HCT116 (cell line): Measurements from ENCODE around the gene DRAP1. TPM values are rescaled to one million over a fixed set of nuclear protein-coding genes. Genes with fewer than 3 reads are reported as not detected.

Experiments used
- ATAC-seq: fragments of 200-7000 bp; cut with Tn5 transposase; 2 replicates; pipeline ENCODE4 v1.9.1; 2020; ENCODE audit warnings: mild to moderate bottlenecking, moderate library complexity
- BruUV-seq: library from RNA; stranded (reverse); fragments of 400-500 nt; replicated peaks from 2 replicates; lab custom pipeline; 2021; lab: Mats Ljungman, UMichigan
- CTCF ChIA-PET: fragments of 300-600 bp; sonication (Branson Sonifier 250); formaldehyde crosslinking; loops from one replicate; lab custom pipeline; 2021; ENCODE audit warnings: antibody characterized with exemption; lab: Charles Lee
- POLR2A ChIA-PET: fragments of 300-600, 350-600 bp; sonication (Branson Sonifier 250); formaldehyde crosslinking; loops from one replicate; lab custom pipeline; 2021; ENCODE audit warnings: antibody characterized with exemption; lab: Charles Lee
- RAD21 ChIA-PET, 2 experiments: fragments of 300-600 bp; sonication (Branson Sonifier 250); formaldehyde crosslinking; loops; one replicate each; lab custom pipeline; 2023; ENCODE audit warnings: low total read pairs in 2 of 2; ENCODE audit not compliant: uncharacterized antibody in 2 of 2, unreplicated experiment in 2 of 2, low non-redundant PET in 1 of 2; lab: Charles Lee
- DNase-seq: peaks from one replicate; pipeline ENCODE4 v3.0.0-alpha.2; 2010; ENCODE audit warnings: low read depth, low spot score
- H2AFZ ChIP-seq: fragments of 200-600 bp; shearing (Covaris generic), sonication (generic); 2 replicates; pipeline ENCODE4 v1.6.1; 2017; ENCODE audit warnings: low read depth, mixed run types, mixed read lengths, antibody characterized with exemption, low read length; ENCODE audit not compliant: poor library complexity, severe bottlenecking
- H3K27ac ChIP-seq: 2 replicates; pipeline ENCODE4 v1.5.1; 2012; ENCODE audit warnings: low read depth, low read length
- H3K27me3 ChIP-seq: fragments of 200-600 bp; sonication (generic); 2 replicates; pipeline ENCODE4 v1.6.1; 2016; ENCODE audit warnings: mixed run types, low read length, mixed read lengths; ENCODE audit not compliant: insufficient read depth
- H3K36me3 ChIP-seq, 2 experiments: fragments of 200-500 bp in 1 of 2; fragments of 200-600 bp in 1 of 2; sonication (Bioruptor generic) in 1 of 2; sonication (generic) in 1 of 2; 2 replicates each; pipeline versions ENCODE4 v1.5.1 to v1.6.1; 2014 to 2016; ENCODE audit warnings: low read length in 2 of 2, inconsistent platforms in 1 of 2, mixed read lengths in 1 of 2, mixed run types in 1 of 2; ENCODE audit not compliant: insufficient read depth in 2 of 2, control insufficient read depth in 1 of 2
- H3K4me1 ChIP-seq, 2 experiments: fragments of 200-600 bp in 1 of 2; sonication (generic) in 1 of 2; 2 replicates each; pipeline versions ENCODE4 v1.5.1 to v1.6.1; 2012 to 2017; ENCODE audit warnings: low read length in 2 of 2, inconsistent platforms in 1 of 2, mild to moderate bottlenecking in 1 of 2, mixed read lengths in 1 of 2, mixed run types in 1 of 2, moderate library complexity in 1 of 2; ENCODE audit not compliant: insufficient read depth in 2 of 2, control insufficient read depth in 1 of 2
- H3K4me2 ChIP-seq: fragments of 200-600 bp; sonication (generic); 2 replicates; pipeline ENCODE4 v1.6.1; 2017; ENCODE audit warnings: mixed run types, low read length, mixed read lengths
- H3K4me3 ChIP-seq, 2 experiments: fragments of 200-600 bp in 1 of 2; sonication (generic) in 1 of 2; replicated peaks in 1 of 2; 2 replicates each; pipeline ENCODE4 v1.5.1; 2011 to 2016; ENCODE audit warnings: low read length in 2 of 2, control low read depth in 1 of 2, low read depth in 1 of 2, mild to moderate bottlenecking in 1 of 2, mixed read lengths in 1 of 2, mixed run types in 1 of 2
- H3K79me2 ChIP-seq: fragments of 200-600 bp; sonication (generic); 2 replicates; pipeline ENCODE4 v1.6.1; 2017; ENCODE audit warnings: mild to moderate bottlenecking, mixed run types, low read length, moderate library complexity, mixed read lengths; ENCODE audit not compliant: insufficient read depth
- H3K9ac ChIP-seq: fragments of 200-600 bp; sonication (generic); 2 replicates; pipeline ENCODE4 v1.6.1; 2016; ENCODE audit warnings: low read length, mixed read lengths
- H3K9me2 ChIP-seq: fragments of 200-600 bp; sonication (generic), shearing (Covaris generic); 2 replicates; pipeline ENCODE4 v1.6.1; 2017; ENCODE audit warnings: mixed run types, mild to moderate bottlenecking, moderate library complexity; ENCODE audit not compliant: insufficient read depth
- H3K9me3 ChIP-seq, 2 experiments: fragments of 200-500 bp in 1 of 2; fragments of 200-600 bp in 1 of 2; sonication (Bioruptor generic) in 1 of 2; sonication (generic) in 1 of 2; 2 replicates each; pipeline ENCODE4 v1.6.1; 2014 to 2017; ENCODE audit warnings: low read length in 2 of 2, mixed read lengths in 2 of 2, inconsistent platforms in 1 of 2, low read depth in 1 of 2, mild to moderate bottlenecking in 1 of 2, mixed run types in 1 of 2, moderate library complexity in 1 of 2; ENCODE audit not compliant: control insufficient read depth in 1 of 2, insufficient read depth in 1 of 2
- H4K20me1 ChIP-seq: fragments of 200-600 bp; sonication (generic), shearing (Covaris generic); 2 replicates; pipeline ENCODE4 v1.6.1; 2017; ENCODE audit warnings: mixed run types, mild to moderate bottlenecking, moderate library complexity; ENCODE audit not compliant: insufficient read depth
- CEBPB ChIP-seq: IDR thresholded peaks from 2 replicates; pipeline ENCODE4 v1.6.1; 2012; ENCODE audit warnings: low read depth
- CTCF ChIP-seq, 3 experiments: fragments of 200-600 bp in 1 of 3; sonication (generic) in 1 of 3; IDR thresholded peaks in 2 of 3; conservative IDR thresholded peaks in 1 of 3; 2 replicates each; pipeline ENCODE4 v1.5.1; 2012 to 2017; ENCODE audit warnings: low read depth in 2 of 3, low read length in 2 of 3, antibody characterized with exemption in 1 of 3, borderline replicate concordance in 1 of 3, control low read depth in 1 of 3, mild to moderate bottlenecking in 1 of 3, mixed read lengths in 1 of 3, mixed run types in 1 of 3, moderate library complexity in 1 of 3; ENCODE audit not compliant: insufficient read depth in 1 of 3
- REST ChIP-seq: IDR thresholded peaks from 2 replicates; pipeline ENCODE4 v1.6.1; 2012; ENCODE audit warnings: low read depth
- intact Hi-C: fragments of 100-400 bp; cut with micrococcal nuclease; formaldehyde crosslinking; loops from 2 replicates; pipeline ENCODE4 v1.10.0; 2022
- total RNA-seq: library from RNA; stranded (reverse); gene quantifications from one replicate; pipeline ENCODE4 v1.2.1, GENCODE V29; 2021; ENCODE audit not compliant: unreplicated experiment

Gene DRAP1
- total RNA-seq, 1 experiment from 2014 or later: 158 TPM

GRCh38 chr11:65967329-65967934 is 48.2 kb downstream of the DRAP1 start:
- no peak overlapping the region for H3K9ac ChIP-seq
- no peak overlapping the region for H3K27ac ChIP-seq
- ATAC-seq (no peak), DNase-seq (no peak)
- peaks cover 44% of the 10 kb centered on the region for H3K79me2 ChIP-seq
- no peak overlapping the region for H2AFZ ChIP-seq
- H3K9me3 ChIP-seq: no peaks in the 10 kb centered on the region
- no peaks in the 10 kb centered on the region for H3K27me3 ChIP-seq
- H3K4me2 ChIP-seq: no peak overlapping the region
- RAD21 ChIA-PET: no interaction called here
- peaks cover 33 to 46% of the 10 kb centered on the region in 2 experiments; a peak in 3 of 4 replicates for H3K36me3 ChIP-seq
- no TSS peak for BruUV-seq
- CTCF ChIA-PET: no interaction called here
- TF ChIP-seq CTCF (IDR thresholded peaks at IDR 0.05 in 2 of 3, conservative IDR thresholded peaks at IDR 0.05 in 1 of 3; ENCODE audit: borderline replicate concordance in 1 of 3, insufficient read depth in 1 of 3, low read depth in 2 of 3, low read length in 2 of 3): no peak
- TF ChIP-seq REST: no peak
- TF ChIP-seq CEBPB: no peak
- H3K9me2 ChIP-seq: no peaks in the 10 kb centered on the region
- H3K4me3 ChIP-seq: no peak overlapping the region
- intact Hi-C loops: no loop called here
- no peaks in the 10 kb centered on the region for H4K20me1 ChIP-seq
- peaks cover 8 to 9% of the 10 kb centered on the region in 2 experiments; a peak in 3 of 4 replicates for H3K4me1 ChIP-seq
- POLR2A ChIA-PET: no interaction called here
